CD14-positive monocyte (primary cell): ENCODE results near the gene TXNL4A. TPM values are rescaled to one million over a fixed set of nuclear protein-coding genes. Genes with fewer than 3 reads are reported as not detected.

Source experiments
- DNase-seq, 3 donors: peaks; one replicate each; pipeline ENCODE4 v3.0.0-alpha.2; 2011 to 2022
- H2AFZ ChIP-seq: 2 replicates; pipeline ENCODE4 v1.6.0; 2012; ENCODE audit warnings: mild to moderate bottlenecking, low read depth, low read length, inconsistent platforms; ENCODE audit not compliant: insufficient read depth, poor library complexity, severe bottlenecking
- H3K27ac ChIP-seq, 2 donors: 1 replicate in 1 of 2; 2 replicates in 1 of 2; pipeline ENCODE4 v1.5.1; 2012 to 2013; ENCODE audit warnings: low read length in 2 of 2, control low read depth in 1 of 2, inconsistent platforms in 1 of 2, low read depth in 1 of 2, mild to moderate bottlenecking in 1 of 2
- H3K27me3 ChIP-seq, 2 donors: one replicate each; pipeline versions ENCODE4 v1.6.0 to v1.6.1; 2011 to 2013; ENCODE audit warnings: low read length in 2 of 2; ENCODE audit not compliant: control insufficient read depth in 2 of 2, insufficient read depth in 2 of 2
- H3K36me3 ChIP-seq, 2 donors: replicated peaks in 1 of 2; 1 replicate in 1 of 2; 2 replicates in 1 of 2; pipeline versions ENCODE4 v1.5.1 to v1.6.1; 2012 to 2013; ENCODE audit warnings: low read length in 2 of 2, control low read depth in 1 of 2, inconsistent platforms in 1 of 2, mild to moderate bottlenecking in 1 of 2; ENCODE audit not compliant: insufficient read depth in 2 of 2, control insufficient read depth in 1 of 2
- H3K4me1 ChIP-seq, 2 donors: 1 replicate in 1 of 2; 2 replicates in 1 of 2; pipeline versions ENCODE4 v1.5.1 to v1.6.1; 2012 to 2013; ENCODE audit warnings: low read length in 2 of 2, control low read depth in 1 of 2, inconsistent platforms in 1 of 2, mild to moderate bottlenecking in 1 of 2, moderate library complexity in 1 of 2; ENCODE audit not compliant: insufficient read depth in 2 of 2, control insufficient read depth in 1 of 2
- H3K4me2 ChIP-seq: replicated peaks from 2 replicates; pipeline ENCODE3; 2012; ENCODE audit warnings: low read length, moderate library complexity, mild to moderate bottlenecking; ENCODE audit not compliant: poor library complexity, severe bottlenecking; ENCODE audit errors: extremely low read depth
- H3K4me3 ChIP-seq, 3 experiments: fragments of 200-600 bp in 1 of 3; sonication (generic) in 1 of 3; replicated peaks in 1 of 3; 1 replicate in 2 of 3; 2 replicates in 1 of 3; pipeline ENCODE4 v1.5.1; 2011 to 2013; ENCODE audit warnings: low read length in 3 of 3, mild to moderate bottlenecking in 3 of 3, control low read depth in 2 of 3, low read depth in 2 of 3, inconsistent platforms in 1 of 3, moderate library complexity in 1 of 3
- H3K79me2 ChIP-seq: 2 replicates; pipeline ENCODE4 v1.6.0; 2012; ENCODE audit warnings: mild to moderate bottlenecking, control low read depth, inconsistent platforms, low read length, moderate library complexity; ENCODE audit not compliant: insufficient read depth
- H3K9ac ChIP-seq: 2 replicates; pipeline ENCODE4 v1.6.0; 2017; ENCODE audit warnings: low read length, mild to moderate bottlenecking; ENCODE audit not compliant: insufficient read depth, poor library complexity, severe bottlenecking
- H3K9me3 ChIP-seq, 2 donors: replicated peaks in 1 of 2; 1 replicate in 1 of 2; 2 replicates in 1 of 2; pipeline versions ENCODE4 v1.5.1 to v1.6.1; 2012 to 2013; ENCODE audit warnings: low read length in 2 of 2, control low read depth in 1 of 2; ENCODE audit not compliant: control insufficient read depth in 1 of 2, insufficient read depth in 1 of 2
- H4K20me1 ChIP-seq: 2 replicates; pipeline ENCODE4 v1.6.0; 2012; ENCODE audit warnings: mild to moderate bottlenecking, low read length, control low read depth, moderate library complexity; ENCODE audit not compliant: insufficient read depth
- H3K27ac Mint-ChIP-seq, 7 donors: one replicate each; pipeline ENCODE4 v1.8.0; 2020; ENCODE audit warnings: mild to moderate bottlenecking in 7 of 7, mixed read lengths in 7 of 7, moderate library complexity in 6 of 7, inconsistent platforms in 2 of 7
- H3K27me3 Mint-ChIP-seq, 3 donors: one replicate each; pipeline ENCODE4 v1.8.0; 2021 to 2022; ENCODE audit warnings: low read depth in 3 of 3, mild to moderate bottlenecking in 3 of 3, mixed read lengths in 3 of 3, moderate library complexity in 3 of 3, inconsistent platforms in 1 of 3
- H3K36me3 Mint-ChIP-seq, 2 donors: one replicate each; pipeline ENCODE4 v1.8.0; 2020; ENCODE audit warnings: mixed read lengths in 2 of 2, inconsistent platforms in 1 of 2, mild to moderate bottlenecking in 1 of 2
- H3K4me1 Mint-ChIP-seq: one replicate; pipeline ENCODE4 v1.8.0; 2020; ENCODE audit warnings: mild to moderate bottlenecking, mixed read lengths
- H3K4me3 Mint-ChIP-seq, 2 donors: one replicate each; pipeline ENCODE4 v1.8.0; 2020; ENCODE audit warnings: mild to moderate bottlenecking in 2 of 2, mixed read lengths in 2 of 2, moderate library complexity in 1 of 2
- H3K9me3 Mint-ChIP-seq, 7 donors: one replicate each; pipeline ENCODE4 v1.8.0; 2020 to 2022; ENCODE audit warnings: mixed read lengths in 7 of 7, mild to moderate bottlenecking in 6 of 7, moderate library complexity in 6 of 7, inconsistent platforms in 2 of 7
- WGBS: methylation state at CpG from one replicate; pipeline ENCODE4 v1.1.5; 2013; ENCODE audit warnings: missing lambda C conversion rate; ENCODE audit not compliant: insufficient coverage; 5-methylcytosine and 5-hydroxymethylcytosine counted together
- intact Hi-C, 2 donors: fragments of 100-400 bp; cut with micrococcal nuclease; formaldehyde crosslinking; loops; one replicate each; pipeline versions ENCODE4 v1.15.0 to v1.15.1; 2023
- polyA plus RNA-seq, 3 donors: library from polyadenylated mRNA; depleted of rRNA in 1 of 3; unstranded in 2 of 3; stranded (reverse) in 1 of 3; fragments of 300-500 nt in 2 of 3; fragments of >200 nt in 1 of 3; fragmentation: Illumina TruSeq in 2 of 3; gene quantifications; 1 replicate in 2 of 3; 2 replicates in 1 of 3; pipeline ENCODE4 v1.2.3, GENCODE V29; 2012 to 2021
- TF ChIP-seq, protein P1 (sequence below): fragments of 200-600 bp; IDR thresholded peaks from one replicate; pipeline ENCODE4 v1.8.0; 2022; ENCODE audit warnings: antibody characterized with exemption, mild to moderate bottlenecking

The TXNL4A gene
- polyA plus RNA-seq, 3 donors = 34.5 to 192 (median 150) TPM

- no peak overlapping the region for H3K27ac ChIP-seq
- H3K36me3 ChIP-seq = peaks cover 71 to 100% of the 10 kb centered on the region in 2 donors
- H3K9ac ChIP-seq = no peak overlapping the region
- H3K4me1 ChIP-seq = no peaks in the 10 kb centered on the region
- no peak overlapping the region for H2AFZ ChIP-seq
- no peaks in the 10 kb centered on the region for H3K27me3 Mint-ChIP-seq
- no peak overlapping the region for H3K27ac Mint-ChIP-seq
- H3K4me2 ChIP-seq = no peak overlapping the region
- TF ChIP-seq, protein P1, sequence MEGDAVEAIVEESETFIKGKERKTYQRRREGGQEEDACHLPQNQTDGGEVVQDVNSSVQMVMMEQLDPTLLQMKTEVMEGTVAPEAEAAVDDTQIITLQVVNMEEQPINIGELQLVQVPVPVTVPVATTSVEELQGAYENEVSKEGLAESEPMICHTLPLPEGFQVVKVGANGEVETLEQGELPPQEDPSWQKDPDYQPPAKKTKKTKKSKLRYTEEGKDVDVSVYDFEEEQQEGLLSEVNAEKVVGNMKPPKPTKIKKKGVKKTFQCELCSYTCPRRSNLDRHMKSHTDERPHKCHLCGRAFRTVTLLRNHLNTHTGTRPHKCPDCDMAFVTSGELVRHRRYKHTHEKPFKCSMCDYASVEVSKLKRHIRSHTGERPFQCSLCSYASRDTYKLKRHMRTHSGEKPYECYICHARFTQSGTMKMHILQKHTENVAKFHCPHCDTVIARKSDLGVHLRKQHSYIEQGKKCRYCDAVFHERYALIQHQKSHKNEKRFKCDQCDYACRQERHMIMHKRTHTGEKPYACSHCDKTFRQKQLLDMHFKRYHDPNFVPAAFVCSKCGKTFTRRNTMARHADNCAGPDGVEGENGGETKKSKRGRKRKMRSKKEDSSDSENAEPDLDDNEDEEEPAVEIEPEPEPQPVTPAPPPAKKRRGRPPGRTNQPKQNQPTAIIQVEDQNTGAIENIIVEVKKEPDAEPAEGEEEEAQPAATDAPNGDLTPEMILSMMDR = no peak
- DNase-seq = no peak
- H3K4me3 ChIP-seq = no peak overlapping the region
- H3K9me3 ChIP-seq = peaks cover 52 to 59% of the 10 kb centered on the region in 2 donors
- intact Hi-C loops = no loop called here
- peaks cover 95 to 100% of the 10 kb centered on the region in 2 donors for H3K36me3 Mint-ChIP-seq
- H3K79me2 ChIP-seq = peaks cover 96% of the 10 kb centered on the region
- H4K20me1 ChIP-seq = peaks cover 99% of the 10 kb centered on the region
- H3K4me3 Mint-ChIP-seq = no peak overlapping the region
- 97% methylated on average over 25 of the region's 25 CpGs for WGBS
- no peaks in the 10 kb centered on the region for H3K27me3 ChIP-seq
- H3K9me3 Mint-ChIP-seq = peaks cover 45 to 70% (median 57%) of the 10 kb centered on the region in 7 donors
- H3K4me1 Mint-ChIP-seq = peaks cover 6% of the 10 kb centered on the region
Measured at GRCh38 chr18:79937103-79937860, 51.1 kb downstream of the TXNL4A start.

GRCh38 chr18:79936641-79937040 lies 51.7 kb downstream of the TXNL4A start:
- H3K9me3 ChIP-seq = peaks cover 52 to 63% of the 10 kb centered on the region in 2 donors

More at GRCh38 chr18:79936641-79937040, 51.7 kb downstream of the TXNL4A start:
- Histone ChIP-seq H3K27me3 (no peaks in the 10 kb centered on the region), H3K4me3 (no peak overlapping the region), H3K27ac (no peak overlapping the region), H3K4me2 (no peak overlapping the region), H3K79me2 (peaks cover 96% of the 10 kb centered on the region), H4K20me1 (peaks cover 92% of the 10 kb centered on the region), H3K9ac (no peak overlapping the region), H2AFZ (no peak overlapping the region), H3K36me3 (peaks cover 65 to 99% of the 10 kb centered on the region in 2 donors), H3K4me1 (no peaks in the 10 kb centered on the region)
- no peak overlapping the region for H3K4me3 Mint-ChIP-seq
- H3K4me1 Mint-ChIP-seq = peaks cover 6% of the 10 kb centered on the region
- intact Hi-C loops = no loop called here
- H3K9me3 Mint-ChIP-seq = peaks cover 50 to 76% (median 59%) of the 10 kb centered on the region in 7 donors
- TF ChIP-seq, protein P1 = no peak
- H3K27me3 Mint-ChIP-seq = no peaks in the 10 kb centered on the region
- no peak for DNase-seq
- H3K36me3 Mint-ChIP-seq = peaks cover 93 to 99% of the 10 kb centered on the region in 2 donors
- WGBS = 100% methylated on average over 4 of the region's 12 CpGs
- no peak overlapping the region for H3K27ac Mint-ChIP-seq
